Calu3 (cell line): ENCODE measurements around the gene RENBP. TPM values are rescaled to one million over a fixed set of nuclear protein-coding genes. Genes with fewer than 3 reads are reported as not detected.

Experiments used
- BruUV-seq: library from RNA; stranded (reverse); fragments of 400-500 nt; replicated peaks from 2 replicates; lab custom pipeline; 2021; lab: Mats Ljungman, UMichigan
- CTCF ChIA-PET: fragments of 300-600 bp; sonication (Branson Sonifier 250); formaldehyde crosslinking; loops from one replicate; lab custom pipeline; 2022; ENCODE audit warnings: antibody characterized with exemption; lab: Charles Lee
- DNase-seq: peaks from one replicate; pipeline ENCODE4 v3.0.0; 2022
- H3K27ac Mint-ChIP-seq: one replicate; pipeline ENCODE4 v1.8.0; 2022; ENCODE audit warnings: mixed read lengths; ENCODE audit not compliant: unreplicated experiment
- H3K27me3 Mint-ChIP-seq: one replicate; pipeline ENCODE4 v1.8.0; 2022; ENCODE audit warnings: mixed read lengths; ENCODE audit not compliant: unreplicated experiment
- H3K36me3 Mint-ChIP-seq: one replicate; pipeline ENCODE4 v1.8.0; 2022; ENCODE audit warnings: mild to moderate bottlenecking, moderate library complexity, mixed read lengths; ENCODE audit not compliant: insufficient read depth, unreplicated experiment
- H3K4me1 Mint-ChIP-seq: one replicate; pipeline ENCODE4 v1.8.0; 2022; ENCODE audit warnings: mild to moderate bottlenecking, low read depth, mixed read lengths; ENCODE audit not compliant: unreplicated experiment
- H3K4me3 Mint-ChIP-seq: one replicate; pipeline ENCODE4 v1.8.0; 2022; ENCODE audit warnings: mild to moderate bottlenecking, low read depth, moderate library complexity, mixed read lengths; ENCODE audit not compliant: unreplicated experiment
- H3K9me3 Mint-ChIP-seq: one replicate; pipeline ENCODE4 v1.8.0; 2022; ENCODE audit warnings: low read depth, mixed read lengths; ENCODE audit not compliant: unreplicated experiment
- CTCF ChIP-seq: fragments of 200-600 bp; IDR thresholded peaks from one replicate; pipeline ENCODE4 v1.8.0; 2022; ENCODE audit warnings: antibody characterized with exemption; ENCODE audit not compliant: unreplicated experiment
- intact Hi-C: fragments of 100-400 bp; cut with micrococcal nuclease; formaldehyde crosslinking; loops from one replicate; pipeline ENCODE4 v1.10.0; 2022; ENCODE audit not compliant: unreplicated experiment
- total RNA-seq: library from RNA; stranded (reverse); gene quantifications from 2 replicates; pipeline ENCODE4 v1.2.3, GENCODE V29; 2022

RENBP gene
- total RNA-seq, 1 experiment from 2014 or later, result 0.80 TPM

GRCh38 chrX:153991013-153991580 lies 46.7 kb upstream of the RENBP start:
- H3K36me3 Mint-ChIP-seq, result no peaks in the 10 kb centered on the region
- H3K9me3 Mint-ChIP-seq, result peaks cover 3% of the 10 kb centered on the region
- no peak for DNase-seq
- no peaks in the 10 kb centered on the region for H3K27me3 Mint-ChIP-seq
- no peak overlapping the region for H3K27ac Mint-ChIP-seq
- no peak overlapping the region for H3K4me3 Mint-ChIP-seq
- no peaks in the 10 kb centered on the region for H3K4me1 Mint-ChIP-seq
- intact Hi-C loops, result no loop called here
- TF ChIP-seq CTCF, result no peak
- CTCF ChIA-PET, result no interaction called here
- BruUV-seq, result no TSS peak

- BruUV-seq, result no TSS peak
- CTCF ChIA-PET, result no interaction called here
- intact Hi-C loops, result no loop called here
- H3K27ac Mint-ChIP-seq, result no peak overlapping the region
- H3K9me3 Mint-ChIP-seq, result peaks cover 3% of the 10 kb centered on the region
- no peaks in the 10 kb centered on the region for H3K36me3 Mint-ChIP-seq
- DNase-seq, result no peak
- no peak for TF ChIP-seq CTCF
- no peaks in the 10 kb centered on the region for H3K27me3 Mint-ChIP-seq
- no peak overlapping the region for H3K4me3 Mint-ChIP-seq
- H3K4me1 Mint-ChIP-seq, result no peaks in the 10 kb centered on the region
Measured at GRCh38 chrX:153989973-153990655, 45.7 kb upstream of the RENBP start.

GRCh38 chrX:153988493-153988892 lies 44.0 kb upstream of the RENBP start:
- TF ChIP-seq CTCF, result no peak
- CTCF ChIA-PET, result no interaction called here
- no peaks in the 10 kb centered on the region for H3K27me3 Mint-ChIP-seq
- H3K27ac Mint-ChIP-seq, result no peak overlapping the region
- H3K4me3 Mint-ChIP-seq, result no peak overlapping the region
- H3K4me1 Mint-ChIP-seq, result no peaks in the 10 kb centered on the region
- H3K9me3 Mint-ChIP-seq, result peaks cover 3% of the 10 kb centered on the region
- no peak for DNase-seq
- intact Hi-C loops, result no loop called here
- no peaks in the 10 kb centered on the region for H3K36me3 Mint-ChIP-seq
- no TSS peak for BruUV-seq

DNA sequence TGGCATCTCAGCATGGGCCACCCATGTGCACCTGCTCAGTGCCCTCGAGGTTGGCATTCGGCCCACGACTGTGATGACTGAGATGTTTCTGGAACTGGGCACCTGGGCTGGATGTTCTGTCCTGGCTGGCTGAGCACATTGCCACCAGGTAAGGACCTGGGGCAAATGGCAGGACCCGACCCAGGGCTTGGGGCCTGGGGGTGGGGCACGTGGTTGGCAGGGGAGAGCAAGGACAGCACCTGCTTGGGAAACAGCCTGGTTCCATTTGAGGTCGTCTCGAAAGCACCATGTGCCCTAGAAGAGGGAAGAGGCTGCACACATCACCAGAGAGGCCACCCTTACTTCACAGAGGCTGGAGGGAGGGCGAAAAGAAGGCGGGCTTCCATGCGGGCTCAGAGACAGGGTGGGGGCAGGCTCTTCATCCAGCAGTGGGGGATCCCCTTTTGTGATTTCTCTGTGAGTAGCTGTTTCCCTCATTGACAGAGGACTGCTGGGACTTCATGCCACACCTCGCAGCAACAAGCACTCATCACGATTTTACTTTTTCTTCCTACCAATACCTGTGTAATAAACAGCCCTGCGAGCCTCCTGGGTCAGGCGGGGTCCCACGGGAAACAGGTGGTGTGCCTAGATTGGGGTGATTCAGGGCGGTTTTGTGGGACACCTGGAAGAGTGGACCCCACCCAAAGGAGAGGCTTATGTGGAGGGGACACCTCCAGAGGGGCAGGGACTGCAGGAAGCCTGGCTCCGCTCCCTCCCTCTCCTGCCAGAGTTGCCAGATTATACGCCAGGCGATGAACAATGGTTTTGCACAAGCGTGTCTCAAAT lies 40.1 kb upstream of the RENBP start:
- no peak overlapping the region for H3K4me3 Mint-ChIP-seq
- intact Hi-C loops, result no loop called here
- DNase-seq, result no peak
- H3K36me3 Mint-ChIP-seq, result peaks cover 5% of the 10 kb centered on the region
- CTCF ChIA-PET, result no interaction called here
- H3K4me1 Mint-ChIP-seq, result no peaks in the 10 kb centered on the region
- no TSS peak for BruUV-seq
- no peak for TF ChIP-seq CTCF
- H3K9me3 Mint-ChIP-seq, result no peaks in the 10 kb centered on the region
- no peaks in the 10 kb centered on the region for H3K27me3 Mint-ChIP-seq
- no peak overlapping the region for H3K27ac Mint-ChIP-seq
